NCI-H1694 (cell line): Measurements from ENCODE around the gene HSF4.
"Not testable (repeated sequence)": the region's sequence is repeated elsewhere in the genome, so short reads cannot be mapped to it uniquely, and the experiment has no call there.

Source experiments
- DNase-seq: peaks from one replicate; lab custom pipeline; 2025; lab: John Stamatoyannopoulos, UW

Gene HSF4, protein sequence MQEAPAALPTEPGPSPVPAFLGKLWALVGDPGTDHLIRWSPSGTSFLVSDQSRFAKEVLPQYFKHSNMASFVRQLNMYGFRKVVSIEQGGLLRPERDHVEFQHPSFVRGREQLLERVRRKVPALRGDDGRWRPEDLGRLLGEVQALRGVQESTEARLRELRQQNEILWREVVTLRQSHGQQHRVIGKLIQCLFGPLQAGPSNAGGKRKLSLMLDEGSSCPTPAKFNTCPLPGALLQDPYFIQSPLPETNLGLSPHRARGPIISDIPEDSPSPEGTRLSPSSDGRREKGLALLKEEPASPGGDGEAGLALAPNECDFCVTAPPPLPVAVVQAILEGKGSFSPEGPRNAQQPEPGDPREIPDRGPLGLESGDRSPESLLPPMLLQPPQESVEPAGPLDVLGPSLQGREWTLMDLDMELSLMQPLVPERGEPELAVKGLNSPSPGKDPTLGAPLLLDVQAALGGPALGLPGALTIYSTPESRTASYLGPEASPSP

DNA sequence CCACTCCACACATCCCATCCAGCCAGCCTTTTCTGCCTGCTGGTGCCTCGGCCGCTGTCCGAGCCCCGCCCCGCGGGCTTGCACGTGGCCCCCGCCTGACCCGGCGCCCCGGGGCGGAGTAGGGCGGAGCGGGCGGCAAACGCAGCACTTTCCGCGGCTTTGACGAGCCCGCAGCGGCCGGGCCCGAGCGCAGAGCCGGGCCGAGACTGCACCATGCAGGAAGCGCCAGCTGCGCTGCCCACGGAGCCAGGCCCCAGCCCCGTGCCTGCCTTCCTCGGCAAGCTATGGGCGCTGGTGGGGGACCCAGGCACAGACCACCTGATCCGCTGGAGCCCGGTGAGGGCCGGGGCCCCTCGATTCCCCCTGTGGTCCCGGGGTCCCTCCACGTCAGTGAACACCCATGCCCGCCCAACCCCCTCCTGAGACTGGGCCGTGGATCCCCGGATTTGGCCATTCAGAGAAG lies at the start of gene HSF4:
Gene HSF4, plus strand, starts transcription at position 147 of the 463 bp plus-strand sequence. Its CDS starts 67 bp downstream, at position 214.
- no peak for DNase-seq

DNA sequence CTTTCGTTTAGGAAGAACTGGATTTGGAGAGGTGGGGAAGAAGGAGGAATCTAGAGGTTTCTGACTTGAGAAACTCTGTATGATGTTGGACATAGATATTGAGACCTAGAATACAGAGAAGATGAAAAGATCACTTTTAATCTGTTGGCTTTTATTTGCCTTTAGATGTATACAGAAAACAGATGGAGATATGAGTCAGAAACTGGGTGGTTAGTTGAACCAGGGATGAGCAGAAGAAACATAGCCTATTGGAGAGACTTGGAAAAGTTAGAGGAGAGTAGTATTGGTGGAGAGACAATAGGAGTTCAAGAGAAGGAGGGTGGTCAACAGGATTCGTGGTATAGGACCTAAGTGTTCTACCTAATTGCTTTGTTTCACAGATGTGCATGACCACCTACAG lies 49.8 kb upstream of the HSF4 start:
- no peak for DNase-seq

DNA sequence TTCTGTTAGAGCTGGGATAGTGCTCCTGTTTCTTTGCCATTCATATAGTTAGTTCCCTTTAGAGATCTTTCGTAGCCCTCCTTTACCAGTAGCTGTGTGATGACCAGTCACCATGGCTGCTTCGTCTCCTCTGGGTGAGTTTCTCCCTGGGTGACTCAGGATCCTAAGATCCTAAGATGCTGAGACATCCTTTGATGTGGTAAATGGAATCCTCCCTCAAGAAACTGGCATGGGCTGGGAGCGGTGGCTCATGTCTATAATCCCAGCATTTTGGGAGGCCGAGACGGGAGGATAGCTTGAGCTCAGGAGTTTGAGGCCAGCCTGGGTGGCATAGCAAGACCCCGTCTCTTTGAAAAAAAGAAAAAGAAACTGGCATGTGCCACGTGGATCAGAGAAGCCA lies 48.9 kb upstream of the HSF4 start:
- DNase-seq = no peak

DNA sequence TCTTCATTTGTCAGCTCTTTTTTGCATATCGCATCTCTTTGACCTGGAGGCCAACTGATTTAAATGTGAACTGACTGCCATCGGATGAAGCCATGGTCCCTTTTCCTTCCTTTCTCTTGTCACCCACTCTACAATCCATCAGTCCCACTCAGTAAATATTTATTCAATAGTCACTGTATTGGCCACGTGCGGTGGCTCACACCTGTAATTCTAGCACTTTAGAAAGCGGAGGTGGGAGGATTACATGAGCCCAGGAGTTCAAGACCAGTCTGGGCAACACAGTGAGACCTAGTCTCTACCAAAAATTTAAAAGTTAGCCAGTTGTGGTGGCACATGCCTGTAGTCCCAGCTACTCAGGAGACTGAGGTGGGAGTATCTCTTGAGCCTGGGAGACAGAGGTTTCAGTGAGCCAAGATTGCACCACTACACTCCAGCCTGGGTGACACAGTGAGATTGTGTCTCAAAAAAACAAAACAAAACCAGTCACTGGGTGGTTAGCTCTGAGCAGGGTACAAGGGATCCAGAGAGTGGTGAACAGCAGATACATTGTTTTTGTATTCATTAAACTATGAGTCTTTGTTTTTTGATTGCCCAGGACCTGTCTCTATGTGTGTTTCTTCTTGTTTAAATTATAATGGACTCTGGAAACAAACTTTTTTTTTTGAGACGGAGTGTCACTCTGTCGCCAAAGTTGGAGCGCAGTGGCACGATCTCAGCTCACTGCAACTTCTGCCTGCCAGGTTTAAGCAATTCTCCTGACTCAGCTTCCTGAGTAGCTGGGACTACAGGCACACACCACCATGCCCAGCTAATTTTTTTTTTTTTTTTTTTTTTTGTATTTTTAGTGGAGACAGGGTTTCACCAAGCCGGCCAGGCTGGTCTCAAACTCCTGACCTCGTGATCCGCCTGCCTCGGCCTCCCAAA lies 47.9 kb upstream of the HSF4 start:
- no peak for DNase-seq

DNA sequence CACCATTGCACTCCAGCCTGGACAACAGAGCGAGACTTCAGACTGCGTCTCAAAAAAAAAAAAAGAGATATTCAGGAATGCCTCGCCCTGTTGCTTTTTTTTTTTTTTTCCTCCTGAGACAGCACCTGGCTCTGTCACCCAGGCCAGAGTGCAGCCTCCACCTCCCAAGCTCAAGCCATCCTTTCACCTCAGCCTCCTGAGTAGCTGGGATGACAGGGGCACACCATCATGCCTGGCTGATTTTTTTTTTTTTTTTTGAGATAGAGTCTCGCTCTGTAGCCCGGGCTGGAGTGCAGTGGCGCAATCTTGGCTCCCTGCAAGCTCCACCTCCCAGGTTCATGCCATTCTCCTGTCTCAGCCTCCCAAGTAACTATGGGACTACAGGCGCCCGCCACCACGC lies 46.8 kb upstream of the HSF4 start:
- DNase-seq = no peak

DNA sequence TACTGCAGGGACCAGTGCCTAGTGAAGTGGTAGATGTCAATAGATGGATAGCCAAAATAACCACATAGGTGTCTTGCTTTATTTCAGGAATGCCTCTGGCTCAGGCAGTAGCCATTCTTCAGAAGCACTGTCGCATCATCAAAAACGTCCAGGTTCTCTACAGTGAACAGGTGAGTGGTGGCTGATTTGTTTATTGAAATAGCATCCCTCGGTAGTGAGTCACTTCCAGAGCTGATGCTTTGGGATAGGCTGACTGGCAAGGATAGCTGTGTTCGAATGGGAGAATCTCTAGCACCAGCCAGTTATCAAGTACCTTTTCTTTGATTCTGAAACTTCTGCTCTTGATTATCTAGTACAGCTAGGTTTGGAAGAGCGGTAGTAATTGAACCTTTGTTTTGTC lies 44.5 kb upstream of the HSF4 start:
- no peak for DNase-seq

DNA sequence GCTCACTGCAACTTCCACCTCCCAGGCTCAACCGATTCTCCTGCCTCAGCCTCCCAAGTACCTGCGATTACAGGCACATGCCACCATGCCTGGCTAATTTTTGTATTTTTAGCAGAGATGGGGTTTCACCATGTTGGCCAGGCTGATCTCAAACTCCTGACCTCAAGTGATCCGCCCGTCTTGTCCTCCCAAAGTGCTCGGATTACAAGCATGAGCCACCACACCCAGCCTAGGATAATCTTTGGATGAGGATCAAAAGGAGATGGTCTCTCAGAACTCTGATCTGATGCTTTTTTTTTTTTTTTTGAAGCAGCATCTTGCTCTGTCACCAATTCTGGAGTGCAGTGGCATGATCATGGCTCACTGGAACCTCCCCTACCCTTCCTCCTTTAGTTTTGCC lies 41.7 kb upstream of the HSF4 start:
- DNase-seq = not testable (repeated sequence)

DNA sequence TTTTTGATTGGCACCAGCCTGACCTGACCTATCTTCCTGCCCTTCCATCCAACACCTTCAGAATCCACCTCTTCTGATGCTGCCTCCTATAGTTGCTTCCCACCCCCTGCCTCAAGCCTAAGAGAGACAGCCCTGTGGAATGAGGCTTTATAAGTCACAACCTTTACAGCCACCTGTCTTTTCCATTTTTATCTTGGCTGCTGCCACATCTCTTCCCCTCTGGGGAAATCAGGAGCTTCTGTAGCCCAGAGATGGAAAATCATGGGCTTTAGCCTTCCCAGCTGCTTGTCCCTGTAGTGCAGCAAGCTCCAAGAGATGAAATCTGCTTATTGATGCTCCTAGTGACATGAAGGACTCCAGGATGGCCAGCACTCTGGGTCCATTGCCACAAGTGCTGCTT lies 36.1 kb upstream of the HSF4 start:
- no peak for DNase-seq

DNA sequence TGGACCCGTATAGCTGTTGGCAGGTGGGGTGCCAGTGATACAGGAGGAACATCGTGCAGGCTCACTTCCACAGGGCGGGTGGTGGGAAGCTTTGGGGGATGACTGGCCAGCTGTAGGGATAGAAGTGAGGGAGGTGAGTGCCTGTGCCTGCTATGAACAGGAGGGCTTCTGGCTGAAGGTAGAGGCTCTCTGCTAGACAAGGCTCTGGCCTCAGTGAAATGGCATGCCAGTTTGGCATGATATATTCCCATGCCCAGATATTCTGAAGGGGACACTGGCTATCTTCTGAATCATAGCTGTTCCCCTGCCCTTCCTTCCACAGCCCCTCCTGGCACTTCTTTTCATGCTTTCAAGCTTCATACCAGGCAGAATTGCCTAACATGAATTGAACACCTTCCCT lies 35.7 kb upstream of the HSF4 start:
- DNase-seq = no peak

DNA sequence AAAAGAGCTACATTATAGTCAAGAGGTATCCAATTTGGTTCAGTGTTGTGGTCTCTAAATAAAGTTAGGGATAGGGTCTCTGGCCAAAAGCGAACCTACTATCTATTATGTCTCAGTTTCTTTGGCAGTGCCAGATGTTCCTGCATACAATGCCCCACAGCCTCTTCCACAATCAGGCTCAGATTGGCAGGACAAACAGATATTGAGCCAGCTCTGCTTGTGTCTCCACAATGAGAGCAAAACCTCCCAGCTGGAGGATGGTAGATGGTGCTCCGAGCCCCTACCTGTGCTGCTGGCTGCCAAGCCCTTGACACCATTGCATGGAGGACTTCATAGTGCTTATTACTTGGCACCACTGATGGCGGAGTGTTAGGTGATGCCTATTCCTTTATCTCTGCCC lies 35.1 kb upstream of the HSF4 start:
- no peak for DNase-seq

DNA sequence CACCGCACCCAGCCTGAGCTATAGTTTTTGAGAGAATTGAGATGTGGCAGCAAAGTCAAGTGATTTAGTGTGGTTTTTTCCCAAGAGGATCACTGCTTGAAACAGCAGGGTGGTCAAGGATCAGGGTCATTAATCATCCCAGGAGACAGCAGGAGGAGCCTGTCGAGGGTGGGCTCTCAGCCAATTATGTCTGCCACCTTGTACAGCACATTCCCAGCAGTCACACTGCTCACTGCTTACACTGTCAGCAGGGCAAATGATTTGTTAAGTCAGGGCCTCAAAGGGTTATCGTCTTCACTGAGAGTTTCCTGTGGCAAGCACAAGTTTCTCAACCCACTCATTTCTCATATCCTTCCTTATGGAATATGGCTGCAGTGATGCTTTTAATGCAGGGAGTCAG lies 26.9 kb upstream of the HSF4 start:
- DNase-seq = no peak

DNA sequence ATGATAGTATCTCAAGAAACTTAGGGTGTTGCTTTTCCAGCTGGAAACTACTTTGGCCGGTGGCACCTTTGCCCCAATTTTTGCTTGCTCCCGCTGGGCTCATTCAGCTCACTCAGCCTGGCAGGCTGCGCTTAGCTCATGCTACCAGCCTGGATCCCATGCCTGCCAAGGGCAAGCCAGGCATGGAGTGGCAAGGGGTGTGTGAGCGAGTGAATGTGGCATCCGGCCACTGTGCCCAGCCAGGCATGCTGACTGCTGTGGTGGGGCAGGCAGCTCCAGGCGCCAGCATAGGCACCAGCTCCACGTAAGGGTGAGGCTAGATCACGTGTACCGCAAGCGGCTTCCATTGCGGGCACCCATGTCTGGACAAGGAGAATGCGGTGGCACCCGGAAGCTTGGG lies 23.2 kb upstream of the HSF4 start:
- no peak for DNase-seq

DNA sequence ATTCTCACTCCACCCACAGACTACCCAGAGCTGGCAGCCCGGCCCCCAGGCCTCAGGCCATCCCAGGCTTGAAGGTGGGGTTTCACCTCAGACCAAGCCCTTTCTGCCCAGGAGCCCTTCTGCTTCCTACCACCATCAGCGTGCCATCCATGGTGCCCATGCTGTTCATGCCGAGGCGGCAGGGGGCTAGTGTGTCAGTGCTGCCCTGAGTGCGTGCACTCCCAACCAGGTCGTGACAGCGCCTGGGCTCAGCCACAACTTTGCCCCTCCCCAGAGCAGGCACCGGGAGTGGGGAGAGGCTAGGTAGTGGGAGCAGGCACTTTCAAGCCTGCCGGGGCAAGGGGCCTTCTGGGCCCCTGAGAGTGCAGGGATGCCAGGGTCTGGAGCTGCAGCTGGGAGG lies 22.2 kb upstream of the HSF4 start:
- DNase-seq = no peak

DNA sequence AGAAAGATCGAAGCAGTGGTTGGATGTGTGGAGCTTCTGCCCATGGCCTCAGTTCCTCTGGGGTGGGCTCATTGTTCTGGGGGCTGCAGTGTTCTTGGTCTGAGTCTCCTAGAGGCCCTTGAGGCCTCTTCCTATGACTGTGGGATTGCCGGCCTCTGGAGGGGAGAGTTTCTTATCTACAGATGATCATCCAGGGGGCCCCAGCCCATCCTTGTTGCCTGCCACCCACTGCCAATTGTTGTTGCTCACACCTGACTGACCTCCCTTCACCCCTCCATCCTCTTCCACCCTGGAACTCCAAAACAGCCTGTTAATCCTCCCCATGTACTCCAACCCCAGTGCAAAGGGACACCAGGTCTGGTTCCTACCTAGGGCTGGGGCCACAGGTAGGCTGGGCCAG lies 19.6 kb upstream of the HSF4 start:
- DNase-seq = no peak

DNA sequence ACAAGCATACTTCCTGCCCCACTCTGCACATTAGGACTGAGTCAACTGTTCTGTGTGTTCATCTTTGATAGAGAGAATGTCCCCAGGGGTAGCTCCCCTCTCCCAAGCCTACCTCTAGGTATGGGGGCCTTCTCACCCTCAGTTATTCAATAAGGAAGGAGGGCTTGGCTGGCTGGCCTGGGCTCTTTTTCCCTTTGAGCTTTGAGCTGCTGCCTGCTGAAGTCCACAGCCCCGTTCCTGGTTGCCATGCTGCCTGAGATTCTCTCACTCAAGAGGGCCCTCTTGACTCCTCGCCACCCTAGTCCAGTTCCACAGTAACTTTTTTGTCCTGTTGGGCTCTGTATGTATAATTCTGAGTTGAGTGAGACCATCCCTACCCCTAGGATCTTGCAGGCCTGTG lies 18.8 kb upstream of the HSF4 start:
- DNase-seq = no peak

DNA sequence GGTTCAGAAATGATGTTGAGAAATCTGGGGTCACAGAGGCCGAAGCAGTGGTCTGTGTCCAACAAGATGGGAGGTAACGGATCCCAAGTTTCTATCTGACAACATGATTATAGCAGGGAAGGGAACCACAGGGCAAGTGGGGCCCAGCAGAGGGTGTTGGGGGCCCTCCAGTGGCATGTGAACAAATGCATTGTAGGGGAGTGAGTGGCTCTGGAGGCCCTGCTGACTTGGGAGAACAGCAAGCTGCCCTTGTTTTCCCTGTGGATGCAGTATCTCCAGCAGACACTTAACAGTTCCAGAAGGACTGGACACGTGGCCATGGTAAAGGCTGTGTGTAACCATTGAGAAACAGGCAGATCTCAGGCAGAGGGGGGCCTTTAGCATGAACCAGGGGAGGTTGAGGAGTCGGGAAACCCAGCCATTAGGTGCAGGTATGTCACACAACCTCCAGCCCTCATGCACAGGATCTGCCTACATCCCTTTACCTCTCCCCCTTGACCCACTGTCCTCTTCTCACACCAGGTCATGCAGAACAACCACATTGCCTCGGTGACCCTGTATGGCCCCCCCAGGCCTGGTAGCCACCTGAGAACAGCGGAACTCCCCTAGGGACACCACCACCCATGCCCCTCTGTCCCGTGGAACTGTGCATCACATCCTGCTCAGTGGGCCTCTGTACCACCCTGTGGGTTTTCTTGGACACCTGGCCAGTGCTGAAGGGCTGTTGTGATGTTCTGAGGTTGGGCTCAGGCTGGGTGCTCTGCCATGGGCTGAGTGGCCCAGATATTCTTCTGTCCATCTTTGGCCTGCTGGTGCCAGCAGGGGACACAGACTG lies 17.8 kb upstream of the HSF4 start:
- DNase-seq = no peak

DNA sequence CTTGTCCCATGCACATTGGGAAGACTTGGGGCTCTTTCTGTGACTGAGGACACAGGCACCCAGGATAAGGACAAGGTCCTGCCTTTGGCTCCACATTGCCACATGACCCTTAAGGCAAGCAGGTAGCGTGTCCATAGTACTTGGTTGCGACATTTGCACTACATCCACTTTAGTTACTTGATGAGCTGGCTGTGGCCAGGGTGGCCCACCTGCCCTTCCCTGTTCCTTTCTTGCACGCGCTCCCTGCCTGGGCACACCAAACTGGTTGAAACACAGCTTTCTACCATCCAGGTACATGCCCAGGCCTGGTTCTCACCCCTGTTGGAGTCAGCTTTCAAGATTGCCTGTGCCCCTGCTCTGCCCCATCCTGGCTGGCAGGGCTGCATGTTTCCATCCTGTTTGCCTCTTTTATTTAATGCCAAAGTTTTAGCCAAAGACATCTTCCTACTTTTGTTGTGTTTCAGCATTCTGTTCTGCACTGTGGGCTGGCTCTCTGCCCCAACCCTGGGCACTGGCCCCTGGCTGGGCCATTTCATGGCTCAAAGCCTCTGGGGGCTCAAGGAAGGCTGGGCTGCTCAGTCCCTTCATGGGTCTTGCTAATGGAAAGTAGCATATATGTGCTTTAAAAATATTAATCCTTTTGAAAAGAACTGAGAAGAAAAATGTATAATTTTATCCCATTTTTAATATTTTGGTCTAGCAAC lies 17.0 kb upstream of the HSF4 start:
- no peak for DNase-seq

DNA sequence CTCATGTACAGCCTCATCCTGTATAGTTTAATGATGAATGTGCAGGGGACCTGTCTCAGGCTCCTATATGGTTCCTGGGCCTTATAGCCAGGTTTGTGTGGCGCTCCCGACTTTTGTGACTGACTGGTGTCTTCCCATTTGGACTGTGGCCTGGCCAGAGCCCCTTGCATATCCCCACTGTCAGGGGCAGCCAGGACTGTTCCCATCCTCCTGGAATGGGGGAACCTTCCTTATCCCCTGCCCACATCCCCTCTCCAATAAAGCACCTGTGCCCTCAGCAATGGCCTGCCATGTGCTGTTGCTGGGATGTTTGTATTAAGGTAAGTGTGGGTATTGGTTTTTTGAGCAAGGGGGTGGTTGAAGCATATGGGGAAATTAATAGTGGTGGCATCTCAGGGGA lies 16.3 kb upstream of the HSF4 start:
- no peak for DNase-seq

DNA sequence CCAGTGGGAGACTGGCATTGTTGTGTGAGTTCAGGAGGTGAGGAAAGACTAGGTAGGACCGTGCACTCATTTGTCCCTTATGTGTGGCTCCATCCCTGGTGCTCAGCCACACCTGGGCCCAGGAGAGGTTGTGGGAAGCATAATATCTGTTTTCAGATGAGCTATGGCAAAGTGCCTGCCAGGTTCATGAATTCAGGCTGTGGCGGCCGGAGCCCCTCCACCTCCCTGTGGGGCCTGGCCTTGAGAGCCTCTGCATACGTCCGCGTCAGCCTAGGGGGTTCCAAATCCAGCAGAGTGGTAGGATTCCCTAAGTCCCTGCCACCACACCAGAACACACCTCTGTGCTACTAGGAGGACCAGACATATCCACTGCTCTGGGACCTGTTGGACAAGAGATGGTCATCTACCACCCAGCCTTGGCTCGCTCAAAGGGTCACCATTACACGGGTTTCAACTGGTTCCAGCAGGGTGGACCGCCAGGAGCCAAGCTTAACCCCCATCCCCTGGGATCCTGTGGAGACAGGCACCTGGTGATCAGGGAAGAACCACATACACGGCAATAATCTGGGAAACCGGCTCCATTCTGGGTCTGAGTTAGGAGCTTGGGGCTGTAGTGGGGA lies 15.8 kb upstream of the HSF4 start:
- DNase-seq = no peak

DNA sequence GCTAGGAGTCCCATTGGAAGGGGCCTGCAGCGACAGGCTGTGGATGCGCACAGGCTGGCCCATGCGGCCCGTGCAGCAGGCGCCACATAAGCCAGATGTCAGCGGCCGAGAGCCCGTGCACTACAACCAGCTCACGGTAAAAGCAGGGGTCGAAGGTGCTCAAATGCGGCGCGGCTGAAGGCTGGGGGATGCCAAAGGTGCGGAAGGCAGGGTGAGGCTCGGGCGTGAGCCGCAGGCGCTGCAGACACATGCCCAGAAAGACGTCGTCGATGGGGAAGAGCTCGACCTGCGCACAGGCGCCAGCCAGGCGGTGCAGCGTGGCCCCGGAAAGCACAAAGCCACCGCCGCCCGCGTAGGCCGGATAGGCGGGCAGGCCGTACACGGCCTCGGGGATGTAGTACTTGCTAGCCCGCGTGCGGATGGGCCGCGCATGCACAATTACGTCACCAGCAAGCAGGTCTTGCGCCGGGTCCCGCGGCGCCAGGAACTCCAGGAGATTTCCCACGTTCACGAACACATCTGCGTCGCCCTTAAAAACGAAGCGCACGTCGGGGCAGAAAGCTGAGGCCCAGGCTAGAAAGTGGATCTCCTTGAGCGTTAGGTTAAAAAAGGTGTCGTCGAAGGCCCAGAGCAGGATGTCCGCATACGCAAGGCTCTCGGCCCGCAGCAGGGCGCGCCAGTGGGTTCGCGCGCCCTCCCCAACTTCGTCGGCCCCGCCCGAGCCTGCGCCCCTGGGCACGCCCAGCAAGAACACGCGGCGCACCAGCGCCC lies 15.1 kb upstream of the HSF4 start:
- no peak for DNase-seq
